K562 (cell line): ENCODE data around the gene DAD1. TPM values are rescaled to one million over a fixed set of nuclear protein-coding genes. Genes with fewer than 3 reads are reported as not detected.

Experiments
- ATAC-seq: fragments of 200-7000 bp; cut with Tn5 transposase; 3 replicates; pipeline ENCODE4 v1.9.1; 2020; ENCODE audit warnings: moderate library complexity
- BruUV-seq: library from RNA; stranded (reverse); fragments of 400-500 nt; replicated peaks from 2 replicates; lab custom pipeline; 2021; lab: Mats Ljungman, UMichigan
- CTCF ChIA-PET: fragments of 300-600 bp; formaldehyde crosslinking; extraction: SDS; loops from one replicate; lab custom pipeline; 2021; ENCODE audit warnings: low intra/inter-chr PET ratio; lab: Yijun Ruan, JAX
- POLR2A ChIA-PET: fragments of 300-600, 350-650 bp; sonication (Branson Sonifier 250); formaldehyde crosslinking; extraction: SDS; loops from one replicate; lab custom pipeline; 2021; ENCODE audit warnings: antibody characterized with exemption, inconsistent platforms; lab: Yijun Ruan, JAX
- DNase-seq, 4 experiments: peaks; one replicate each; pipeline versions ENCODE4 v3.0.0 to v3.0.0-alpha.2; 2011 to 2018; ENCODE audit warnings: low spot score in 3 of 4, mixed read lengths in 3 of 4; ENCODE audit errors: extremely low read depth in 1 of 4
- FAIRE-seq: peaks from 2 replicates; lab custom pipeline; 2011; peaks lifted over from hg19 to GRCh38; lab: Jason Lieb, UNC
- H2AFZ ChIP-seq: 2 replicates; pipeline ENCODE4 v1.6.0; 2011; ENCODE audit warnings: low read depth, low read length, control low read depth, inconsistent platforms
- H3K27ac ChIP-seq: fragments of 200-600 bp; 3 replicates; pipeline ENCODE4 v1.8.0; 2011; ENCODE audit warnings: low read depth, mild to moderate bottlenecking, control low read depth, inconsistent platforms, low read length, moderate library complexity, mixed read lengths; ENCODE audit errors: extremely low read depth
- H3K27me3 ChIP-seq, 2 experiments: fragments of 300-600 bp in 1 of 2; 2 replicates in 1 of 2; 3 replicates in 1 of 2; pipeline versions ENCODE4 v1.6.0 to v1.8.0; 2011; ENCODE audit warnings: inconsistent platforms in 2 of 2, low read length in 2 of 2, mild to moderate bottlenecking in 1 of 2, mixed read lengths in 1 of 2, moderate library complexity in 1 of 2; ENCODE audit not compliant: control insufficient read depth in 2 of 2, insufficient read depth in 2 of 2
- H3K36me3 ChIP-seq: fragments of 300-600 bp; 3 replicates; pipeline ENCODE4 v1.8.0; 2011; ENCODE audit warnings: mild to moderate bottlenecking, low read length, inconsistent platforms; ENCODE audit not compliant: control insufficient read depth, insufficient read depth
- H3K4me1 ChIP-seq, 2 experiments: fragments of 200-600 bp in 1 of 2; replicated peaks in 1 of 2; 2 replicates in 1 of 2; 3 replicates in 1 of 2; pipeline versions ENCODE4 v1.5.1 to v1.8.0; 2011; ENCODE audit warnings: inconsistent platforms in 2 of 2, low read length in 2 of 2, mild to moderate bottlenecking in 1 of 2, mixed read lengths in 1 of 2, moderate library complexity in 1 of 2; ENCODE audit not compliant: control insufficient read depth in 2 of 2, insufficient read depth in 2 of 2
- H3K4me2 ChIP-seq: 2 replicates; pipeline ENCODE4 v1.6.1; 2011; ENCODE audit warnings: low read length, control low read depth, inconsistent platforms, mixed read lengths; ENCODE audit not compliant: insufficient read depth
- H3K4me3 ChIP-seq: fragments of 200-600 bp; sonication (generic), shearing (Covaris generic); 2 replicates; pipeline ENCODE4 v1.5.1; 2016; ENCODE audit warnings: control low read depth, inconsistent platforms
- H3K79me2 ChIP-seq: fragments of 200-600 bp; 3 replicates; pipeline ENCODE4 v1.8.0; 2011; ENCODE audit warnings: low read length, inconsistent platforms; ENCODE audit not compliant: control insufficient read depth, insufficient read depth
- H3K9ac ChIP-seq, 2 experiments: 2 replicates each; pipeline versions ENCODE4 v1.6.0 to v1.6.1; 2011; ENCODE audit warnings: low read depth in 2 of 2, low read length in 2 of 2, control low read depth in 1 of 2, inconsistent platforms in 1 of 2, mild to moderate bottlenecking in 1 of 2, mixed read lengths in 1 of 2; ENCODE audit not compliant: insufficient read depth in 1 of 2
- H3K9me1 ChIP-seq: one replicate; pipeline ENCODE4 v1.6.0; 2011; ENCODE audit warnings: inconsistent platforms, mild to moderate bottlenecking, low read length, moderate library complexity; ENCODE audit not compliant: control insufficient read depth, insufficient read depth
- H3K9me3 ChIP-seq: replicated peaks from 2 replicates; pipeline ENCODE4 v1.5.1; 2011; ENCODE audit warnings: low read depth, low read length, inconsistent platforms; ENCODE audit not compliant: control insufficient read depth, insufficient read depth
- H4K20me1 ChIP-seq: replicated peaks from 2 replicates; pipeline ENCODE4 v1.6.1; 2011; ENCODE audit warnings: low read length, inconsistent platforms, mixed read lengths; ENCODE audit not compliant: control insufficient read depth, insufficient read depth
- BRD9 ChIP-seq: fragments of 450-650 bp; IDR thresholded peaks from 2 replicates; pipeline ENCODE4 v1.6.1; 2018; ENCODE audit warnings: low read depth; ENCODE audit not compliant: partially characterized antibody
- CBX8 ChIP-seq: fragments of 200-600 bp; sonication (generic); IDR thresholded peaks from 2 replicates; pipeline ENCODE4 v1.6.1; 2012; ENCODE audit warnings: borderline replicate concordance, mixed run types, low read depth, mild to moderate bottlenecking, moderate library complexity, mixed read lengths, low read length, control low read depth, inconsistent platforms; ENCODE audit not compliant: poor library complexity, severe bottlenecking; ENCODE audit errors: extremely low read depth
- GABPA ChIP-seq: fragments of 200-800 bp; sonication (Bioruptor generic); conservative IDR thresholded peaks from 2 replicates; pipeline ENCODE4 v1.6.1; 2016; ENCODE audit warnings: low read depth, missing genetic modification characterization, missing compliant biosample characterization
- ILF3 ChIP-seq: fragments of 450-650 bp; IDR thresholded peaks from 2 replicates; pipeline ENCODE4 v1.6.1; 2018; ENCODE audit warnings: antibody characterized with exemption, mild to moderate bottlenecking, moderate library complexity, borderline replicate concordance
- NELFE ChIP-seq: IDR thresholded peaks from 2 replicates; pipeline ENCODE4 v1.6.1; 2011; ENCODE audit warnings: mild to moderate bottlenecking; ENCODE audit not compliant: insufficient read depth, insufficient read length
- NRF1 ChIP-seq, 2 experiments: fragments of 450-650 bp; IDR thresholded peaks in 1 of 2; conservative IDR thresholded peaks in 1 of 2; 2 replicates each; pipeline ENCODE4 v1.6.1; 2014; ENCODE audit warnings: mild to moderate bottlenecking in 2 of 2
- PHTF2 ChIP-seq: fragments of 250-450 bp; sonication (Bioruptor Pico); IDR thresholded peaks from 2 replicates; pipeline ENCODE4 v1.5.0; 2021; ENCODE audit warnings: mild to moderate bottlenecking
- PKNOX1 ChIP-seq: fragments of 450-650 bp; IDR thresholded peaks from 2 replicates; pipeline ENCODE4 v1.6.1; 2016
- SMARCA5 ChIP-seq: fragments of 450-650 bp; IDR thresholded peaks from 2 replicates; pipeline ENCODE4 v1.6.1; 2016
- VEZF1 ChIP-seq: fragments of 200-800 bp; sonication (Bioruptor generic); IDR thresholded peaks from 2 replicates; pipeline ENCODE4 v1.6.1; 2017; ENCODE audit warnings: missing genetic modification characterization, missing compliant biosample characterization
- ZNF134 ChIP-seq: fragments of 250-450 bp; sonication (Bioruptor Pico); conservative IDR thresholded peaks from 2 replicates; pipeline ENCODE4 v1.4.0; 2020
- ZNF408 ChIP-seq: fragments of 250-450 bp; sonication (Bioruptor Pico); IDR thresholded peaks from 2 replicates; pipeline ENCODE4 v1.4.0; 2020; ENCODE audit warnings: low read depth, mild to moderate bottlenecking, moderate library complexity
- WGBS: fragments of 100-300 bp; shearing (Covaris generic); methylation state at CpG from one replicate; pipeline ENCODE4 v1.1.6; 2016; ENCODE audit warnings: low coverage, mixed read lengths; ENCODE audit not compliant: insufficient coverage; ENCODE audit errors: missing lambda C conversion rate; 5-methylcytosine and 5-hydroxymethylcytosine counted together
- in situ Hi-C: fragments of 300-500 bp; cut with MboI; formaldehyde crosslinking; loops from 4 replicates; pipeline ENCODE4 v1.15.0; 2018; ENCODE audit warnings: inconsistent platforms, mixed read lengths
- intact Hi-C: fragments of 100-400 bp; cut with micrococcal nuclease; formaldehyde crosslinking; loops from 2 replicates; pipeline ENCODE4 v1.14.2; 2022
- polyA plus RNA-seq, 8 experiments: library from polyadenylated mRNA; depleted of rRNA in 4 of 8; stranded (reverse) in 5 of 8; unstranded in 3 of 8; fragments of >200 nt; fragmentation: Nextera tagmentation in 2 of 8; fragmentation: Illumina TruSeq in 1 of 8; extraction: Ambion mirVana in 2 of 8; extraction: Trizol in 1 of 8; gene quantifications; 2 replicates each; pipeline versions ENCODE4 v1.2.1 to v1.2.3, GENCODE V29; 2011 to 2014; ENCODE audit warnings: inconsistent platforms in 1 of 8, missing spikeins in 1 of 8
- total RNA-seq, 7 experiments: library from RNA; depleted of rRNA in 6 of 7; stranded (reverse); fragments of >200 nt in 6 of 7; fragmentation: Illumina TruSeq in 2 of 7; extraction: Trizol in 2 of 7; gene quantifications; 2 replicates each; pipeline versions ENCODE4 v1.2.1 to v1.2.3, GENCODE V29; 2011 to 2021; ENCODE audit warnings: low replicate concordance in 1 of 7

The DAD1 gene
- total and polyA plus RNA-seq, 9 of the 15 experiments (the other 6 are each of a cell fraction or from before 2014, with no cell fraction given), result 104 to 617 (median 222) TPM

GRCh38 chr14:22563987-22564386, 25.0 kb downstream of the DAD1 start (continued):
- TF ChIP-seq PKNOX1 (no peak), CBX8 (no peak), PHTF2 (CRISPR knock-in tag) (no peak), ILF3 (no peak), GABPA (no peak), BRD9 (no peak), NELFE (no peak), ZNF134 (CRISPR knock-in tag) (no peak)

GRCh38 chr14:22561661-22562579, 27.1 kb downstream of the DAD1 start:
- Histone ChIP-seq H3K27ac (peak overlapping the region; percentile 56), H3K4me1 (peaks cover 23 to 27% of the 10 kb centered on the region in 2 experiments; a peak in 4 of 5 replicates), H3K9me3 (no peaks in the 10 kb centered on the region), H3K9ac (peak overlapping the region; percentile 8 to 21; a peak in 2 of 4 replicates), H3K4me3 (no peak overlapping the region), H3K79me2 (no peaks in the 10 kb centered on the region), H3K9me1 (no peaks in the 10 kb centered on the region), H3K36me3 (peaks cover 27% of the 10 kb centered on the region; the same call in 2 of the 3 replicates), H3K27me3 (no peaks in the 10 kb centered on the region), H3K4me2 (peak overlapping the region; percentile 23), H4K20me1 (no peaks in the 10 kb centered on the region), H2AFZ (peak overlapping the region; percentile 37; the same call in 1 of the 2 replicates)
- FAIRE-seq (peak; percentile 83), DNase-seq (peak; percentile 32 to 59 (median 43)), ATAC-seq (peak; percentile 65)
- POLR2A ChIA-PET, result interaction anchor here (0.6 to 1.6 kb wide), 5 partner anchors 14 to 787 kb away, joined by 3 to 4 read pairs (median 4); partner anchors contain the start of gene OXA1L
- intact Hi-C loops (no loop called here), in situ Hi-C loops (loop anchor here (10.0 kb wide), 1 partner anchor 283 kb away; no protein-coding TSS in a partner anchor)
- CTCF ChIA-PET, result no interaction called here
- no TSS peak for BruUV-seq
- 36% methylated on average over 9 of the region's 11 CpGs for WGBS
- TF ChIP-seq ZNF408 (CRISPR knock-in tag), result no peak
- TF ChIP-seq SMARCA5, result no peak
- peak; percentile 4; the same call in 1 of the 2 replicates for TF ChIP-seq VEZF1 (CRISPR knock-in tag)
- TF ChIP-seq NRF1 (conservative IDR thresholded peaks at IDR 0.05 in 1 of 2, IDR thresholded peaks at IDR 0.05 in 1 of 2), result 0 out of 4 replicates have a peak, but pooled peaks of 1 of the 2 experiments have one; percentile 11
